Hepatocyte (in vitro differentiated cells): ENCODE results near the gene CNIH1.

ENCODE experiments used
- EZH2 ChIP-seq: fragments of 200-600 bp; sonication (generic); IDR thresholded peaks from 2 replicates; pipeline ENCODE4 v1.6.1; 2016; ENCODE audit warnings: antibody characterized with exemption, mild to moderate bottlenecking, borderline replicate concordance
- EZH2phosphoT487 ChIP-seq: fragments of 200-600 bp; sonication (generic); IDR thresholded peaks from one replicate; pipeline ENCODE4 v1.6.1; 2018; ENCODE audit warnings: antibody characterized with exemption, mild to moderate bottlenecking, low read depth, moderate library complexity; ENCODE audit not compliant: unreplicated experiment, severe bottlenecking
- TF ChIP-seq, protein P1 (sequence below): fragments of 200-600 bp; sonication (generic); IDR thresholded peaks from 2 replicates; pipeline ENCODE4 v1.5.1; 2016; ENCODE audit warnings: antibody characterized with exemption, mild to moderate bottlenecking; ENCODE audit not compliant: poor library complexity

DNA sequence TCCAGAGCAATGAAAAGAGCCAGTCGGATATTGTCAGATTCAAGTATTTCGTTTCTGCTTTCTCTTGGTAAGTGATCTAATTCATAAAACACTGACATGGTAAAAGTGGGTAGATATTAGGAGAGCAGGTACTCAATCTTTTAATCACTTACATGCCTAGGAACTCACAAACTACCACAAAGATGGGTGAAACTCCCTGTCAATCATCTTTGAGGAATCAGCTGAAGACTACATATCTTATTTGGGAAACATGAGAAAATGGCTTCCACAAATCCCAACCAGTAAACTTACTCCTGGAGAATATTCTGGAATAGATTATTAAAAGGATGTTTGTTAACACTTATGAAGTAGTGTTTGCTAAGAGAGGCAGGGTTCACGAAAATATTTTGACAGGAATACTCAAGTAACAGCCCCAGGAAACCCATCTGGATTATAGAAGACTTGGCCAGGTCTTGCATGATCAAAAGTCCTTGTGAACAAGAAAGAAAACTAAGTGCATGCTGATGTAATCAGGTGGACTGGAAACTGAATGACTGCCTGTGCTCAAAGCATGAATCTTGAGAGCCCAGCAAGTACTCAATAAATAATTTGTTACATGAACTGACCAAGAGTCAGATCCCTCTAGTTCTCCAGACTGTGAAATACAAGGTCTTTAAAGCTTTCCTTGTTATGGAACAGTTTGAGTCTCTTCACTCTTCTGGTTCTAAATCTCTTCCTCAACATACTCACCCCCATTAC lies 15.5 kb downstream of the CNIH1 start:
- TF ChIP-seq EZH2 (no peak), EZH2phosphoT487 (no peak)
- TF ChIP-seq, protein P1, sequence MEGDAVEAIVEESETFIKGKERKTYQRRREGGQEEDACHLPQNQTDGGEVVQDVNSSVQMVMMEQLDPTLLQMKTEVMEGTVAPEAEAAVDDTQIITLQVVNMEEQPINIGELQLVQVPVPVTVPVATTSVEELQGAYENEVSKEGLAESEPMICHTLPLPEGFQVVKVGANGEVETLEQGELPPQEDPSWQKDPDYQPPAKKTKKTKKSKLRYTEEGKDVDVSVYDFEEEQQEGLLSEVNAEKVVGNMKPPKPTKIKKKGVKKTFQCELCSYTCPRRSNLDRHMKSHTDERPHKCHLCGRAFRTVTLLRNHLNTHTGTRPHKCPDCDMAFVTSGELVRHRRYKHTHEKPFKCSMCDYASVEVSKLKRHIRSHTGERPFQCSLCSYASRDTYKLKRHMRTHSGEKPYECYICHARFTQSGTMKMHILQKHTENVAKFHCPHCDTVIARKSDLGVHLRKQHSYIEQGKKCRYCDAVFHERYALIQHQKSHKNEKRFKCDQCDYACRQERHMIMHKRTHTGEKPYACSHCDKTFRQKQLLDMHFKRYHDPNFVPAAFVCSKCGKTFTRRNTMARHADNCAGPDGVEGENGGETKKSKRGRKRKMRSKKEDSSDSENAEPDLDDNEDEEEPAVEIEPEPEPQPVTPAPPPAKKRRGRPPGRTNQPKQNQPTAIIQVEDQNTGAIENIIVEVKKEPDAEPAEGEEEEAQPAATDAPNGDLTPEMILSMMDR, result no peak
